HG02870 (cell line): Measurements from ENCODE around the gene SCAF8.
"Not testable (repeated sequence)": the region's sequence is repeated elsewhere in the genome, so short reads cannot be mapped to it uniquely, and the experiment has no call there.

Experiments
- ATAC-seq: cut with Tn5 transposase; IDR thresholded peaks from one replicate; pipeline ENCODE4 v1.9.1; 2021; ENCODE audit warnings: mild to moderate bottlenecking, moderate library complexity; ENCODE audit not compliant: unreplicated experiment

The SCAF8 gene, protein sequence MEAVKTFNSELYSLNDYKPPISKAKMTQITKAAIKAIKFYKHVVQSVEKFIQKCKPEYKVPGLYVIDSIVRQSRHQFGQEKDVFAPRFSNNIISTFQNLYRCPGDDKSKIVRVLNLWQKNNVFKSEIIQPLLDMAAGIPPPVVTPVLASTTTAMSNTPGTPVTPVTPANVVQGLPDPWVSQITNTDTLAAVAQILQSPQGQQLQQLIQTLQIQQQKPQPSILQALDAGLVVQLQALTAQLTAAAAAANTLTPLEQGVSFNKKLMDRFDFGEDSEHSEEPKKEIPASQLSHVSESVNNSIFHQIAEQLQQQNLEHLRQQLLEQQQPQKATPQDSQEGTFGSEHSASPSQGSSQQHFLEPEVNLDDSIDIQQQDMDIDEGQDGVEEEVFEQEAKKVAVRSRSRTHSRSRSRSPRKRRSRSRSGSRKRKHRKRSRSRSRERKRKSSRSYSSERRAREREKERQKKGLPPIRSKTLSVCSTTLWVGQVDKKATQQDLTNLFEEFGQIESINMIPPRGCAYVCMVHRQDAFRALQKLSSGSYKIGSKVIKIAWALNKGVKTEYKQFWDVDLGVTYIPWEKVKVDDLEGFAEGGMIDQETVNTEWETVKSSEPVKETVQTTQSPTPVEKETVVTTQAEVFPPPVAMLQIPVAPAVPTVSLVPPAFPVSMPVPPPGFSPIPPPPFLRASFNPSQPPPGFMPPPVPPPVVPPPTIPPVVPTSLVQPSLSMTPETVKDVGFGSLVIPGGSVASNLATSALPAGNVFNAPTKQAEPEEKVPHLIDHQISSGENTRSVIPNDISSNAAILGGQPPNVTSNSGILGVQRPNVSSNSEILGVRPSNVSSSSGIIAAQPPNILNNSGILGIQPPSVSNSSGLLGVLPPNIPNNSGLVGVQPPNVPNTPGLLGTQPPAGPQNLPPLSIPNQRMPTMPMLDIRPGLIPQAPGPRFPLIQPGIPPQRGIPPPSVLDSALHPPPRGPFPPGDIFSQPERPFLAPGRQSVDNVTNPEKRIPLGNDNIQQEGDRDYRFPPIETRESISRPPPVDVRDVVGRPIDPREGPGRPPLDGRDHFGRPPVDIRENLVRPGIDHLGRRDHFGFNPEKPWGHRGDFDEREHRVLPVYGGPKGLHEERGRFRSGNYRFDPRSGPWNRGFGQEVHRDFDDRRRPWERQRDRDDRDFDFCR (N-terminal part only)

DNA sequence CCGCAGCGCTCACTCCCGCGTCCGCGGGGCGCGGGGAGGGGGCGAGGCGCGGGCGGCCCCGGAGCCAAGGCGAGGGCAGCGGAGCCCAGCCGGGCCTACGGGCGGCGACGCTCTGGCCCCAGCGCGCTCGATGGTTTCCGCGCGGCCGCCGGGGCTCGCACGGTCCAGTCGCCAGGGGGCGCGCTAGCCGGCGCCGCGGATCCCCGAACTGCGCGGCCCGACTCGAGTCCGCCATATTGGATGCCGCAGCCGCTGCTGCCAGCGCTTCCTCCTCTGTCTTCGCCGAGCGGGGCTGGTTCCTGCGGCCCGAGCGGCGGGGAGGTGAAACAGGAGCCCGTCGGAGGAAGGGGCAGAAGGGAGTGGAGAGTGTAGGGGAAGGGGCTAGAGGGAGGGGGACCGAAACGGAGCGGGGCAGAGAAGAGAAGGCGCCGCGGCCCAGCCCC is at the start of gene SCAF8:
SCAF8 (plus strand) TSS at position 234 of the 443 bp plus-strand sequence. CDS start 485 bp downstream, outside the sequence.
- ATAC-seq = peak; percentile 66

DNA sequence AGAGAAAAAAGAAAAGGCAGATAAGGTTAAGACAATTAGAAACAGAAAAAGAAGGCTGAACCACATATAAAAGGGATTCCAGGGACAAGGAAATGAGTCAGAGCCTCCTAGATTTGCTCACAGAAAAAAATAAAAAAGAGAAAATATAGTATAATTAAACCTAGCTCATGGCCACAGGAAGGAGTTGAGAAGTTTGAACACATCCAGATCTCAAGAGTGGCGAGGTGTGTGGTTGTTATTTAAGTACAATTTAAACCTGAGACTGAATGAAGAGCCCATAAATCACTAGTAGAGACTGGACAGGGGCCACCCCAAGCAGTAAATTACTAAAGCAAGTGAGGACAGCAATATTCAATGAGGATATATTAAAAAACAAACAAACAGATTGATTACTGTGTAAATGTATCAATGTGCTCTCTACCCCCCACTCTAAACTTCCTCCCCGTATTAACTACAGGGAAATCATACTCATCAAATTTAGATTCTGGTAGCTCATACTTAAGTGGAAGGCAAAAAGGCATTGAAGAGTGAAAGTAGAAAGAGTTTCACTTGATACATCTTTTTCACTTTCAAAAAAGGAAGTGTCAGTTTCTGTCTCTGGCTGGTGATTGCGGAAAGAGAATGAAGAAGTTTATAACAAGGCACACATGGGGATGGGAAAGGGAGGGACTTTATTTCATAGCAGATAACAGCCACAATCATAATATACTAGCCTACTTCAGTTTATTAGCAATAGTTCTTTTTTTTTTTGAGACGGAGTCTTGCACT is 49.3 kb upstream of the SCAF8 start:
- peak; percentile 96 for ATAC-seq

DNA sequence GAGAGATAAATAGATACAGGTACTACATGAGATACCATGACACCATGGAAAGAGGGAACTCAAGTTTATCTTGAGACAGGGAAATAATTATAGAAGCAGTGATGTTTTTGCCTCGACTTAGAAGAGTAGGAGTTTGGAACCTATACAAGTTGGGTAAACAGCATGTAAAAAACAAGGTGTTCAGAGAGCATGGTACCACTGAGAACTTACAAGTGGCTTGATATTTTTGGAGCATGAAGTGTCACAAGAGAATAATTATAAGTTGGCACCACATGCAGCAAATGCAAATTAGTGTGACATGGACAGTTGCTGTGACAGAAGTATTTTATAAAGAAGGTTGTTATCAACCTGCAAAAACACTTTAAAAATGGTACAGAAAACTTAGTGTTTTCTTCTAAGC is 47.1 kb upstream of the SCAF8 start:
- ATAC-seq = no peak

DNA sequence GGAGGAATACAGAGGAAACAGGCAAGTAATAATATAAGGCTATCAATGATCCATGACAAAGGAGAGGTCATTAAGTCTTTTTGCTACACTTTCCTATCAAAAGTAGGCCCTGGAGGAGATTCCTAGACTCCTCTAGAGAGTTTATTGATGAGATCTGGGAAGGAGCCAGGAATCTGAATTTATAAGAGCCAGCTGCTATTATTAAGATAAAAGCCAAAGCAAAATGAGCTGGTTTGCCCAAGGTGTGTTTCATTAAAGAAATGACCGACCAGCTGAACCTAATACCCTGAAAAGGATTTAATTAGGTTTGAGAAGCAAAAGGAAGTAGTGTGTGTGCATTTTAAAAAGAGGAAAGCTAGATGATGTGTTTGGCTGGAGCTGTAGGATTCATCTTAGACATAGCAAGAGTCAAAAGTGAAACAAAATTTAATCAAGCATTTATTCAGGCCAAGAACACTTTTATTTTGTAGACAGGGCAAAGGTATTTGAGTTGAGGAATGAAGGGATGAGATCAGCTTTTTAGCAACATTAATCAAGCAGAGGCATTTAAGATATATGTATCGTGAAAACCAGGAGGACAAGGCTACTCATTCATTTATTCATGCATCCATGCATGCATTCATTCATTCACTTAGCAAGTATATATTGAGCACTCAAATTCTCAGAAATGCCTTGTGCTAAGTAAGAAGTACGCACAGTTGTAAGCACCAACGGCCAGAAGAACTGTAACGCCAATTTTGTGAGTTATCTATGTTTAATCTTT is 43.5 kb upstream of the SCAF8 start:
- no peak for ATAC-seq

DNA sequence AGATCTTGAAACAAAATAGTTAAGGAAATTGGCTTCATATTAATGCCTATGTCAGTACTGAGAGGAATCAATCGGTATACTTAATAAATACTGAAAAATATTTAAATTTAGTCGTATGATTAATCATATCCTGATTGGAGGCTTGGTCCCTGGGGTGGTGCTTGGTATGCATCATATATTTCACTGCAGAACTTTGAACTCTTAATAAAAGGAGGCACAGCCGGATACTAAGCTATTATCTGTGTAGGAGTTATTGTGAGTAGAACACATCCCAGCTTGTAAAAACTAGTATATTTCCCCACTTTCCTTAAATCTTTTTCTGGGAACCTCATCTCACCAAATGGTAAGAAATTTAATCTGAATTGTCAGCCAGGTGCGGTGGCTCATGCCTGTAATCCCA is 42.4 kb upstream of the SCAF8 start:
- no peak for ATAC-seq

DNA sequence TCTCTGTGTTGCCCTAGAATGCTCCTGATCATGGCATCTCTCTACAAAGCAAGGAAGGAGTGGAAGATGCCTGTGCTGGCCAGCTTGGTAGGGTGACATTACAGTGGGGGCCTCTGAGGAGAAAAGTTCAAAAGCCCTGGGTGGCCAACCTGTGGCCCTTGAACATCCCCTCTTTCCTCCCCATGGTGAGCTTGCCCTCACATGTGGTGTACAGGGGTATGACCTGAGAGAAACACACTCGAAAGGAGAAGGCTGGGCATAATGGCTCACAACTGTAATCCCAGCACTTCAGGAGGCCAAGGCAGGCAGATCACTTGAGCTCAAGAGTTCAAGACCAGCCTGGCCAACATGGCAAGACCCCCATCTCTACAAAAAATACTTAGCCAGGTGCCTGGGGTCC is 36.6 kb upstream of the SCAF8 start:
- ATAC-seq = no peak

DNA sequence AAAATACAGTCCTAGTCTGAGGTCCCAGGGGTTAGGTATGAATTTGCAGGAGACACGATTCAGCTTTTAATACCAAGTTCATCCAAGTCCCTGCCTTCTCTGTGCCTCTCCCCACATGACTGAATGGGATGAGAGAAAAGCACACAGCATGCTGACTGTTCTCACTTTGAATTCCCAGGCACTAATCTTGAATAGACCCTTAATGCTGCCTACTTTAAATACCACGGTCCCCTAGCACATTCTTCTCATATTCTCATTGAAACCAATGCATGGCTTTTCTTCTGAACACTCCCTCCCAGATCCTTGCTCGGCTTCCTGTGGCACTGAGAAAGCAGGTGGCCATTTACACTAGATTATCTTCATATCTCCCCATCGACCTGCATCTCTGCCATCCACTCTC is 30.1 kb upstream of the SCAF8 start:
- ATAC-seq = no peak

DNA sequence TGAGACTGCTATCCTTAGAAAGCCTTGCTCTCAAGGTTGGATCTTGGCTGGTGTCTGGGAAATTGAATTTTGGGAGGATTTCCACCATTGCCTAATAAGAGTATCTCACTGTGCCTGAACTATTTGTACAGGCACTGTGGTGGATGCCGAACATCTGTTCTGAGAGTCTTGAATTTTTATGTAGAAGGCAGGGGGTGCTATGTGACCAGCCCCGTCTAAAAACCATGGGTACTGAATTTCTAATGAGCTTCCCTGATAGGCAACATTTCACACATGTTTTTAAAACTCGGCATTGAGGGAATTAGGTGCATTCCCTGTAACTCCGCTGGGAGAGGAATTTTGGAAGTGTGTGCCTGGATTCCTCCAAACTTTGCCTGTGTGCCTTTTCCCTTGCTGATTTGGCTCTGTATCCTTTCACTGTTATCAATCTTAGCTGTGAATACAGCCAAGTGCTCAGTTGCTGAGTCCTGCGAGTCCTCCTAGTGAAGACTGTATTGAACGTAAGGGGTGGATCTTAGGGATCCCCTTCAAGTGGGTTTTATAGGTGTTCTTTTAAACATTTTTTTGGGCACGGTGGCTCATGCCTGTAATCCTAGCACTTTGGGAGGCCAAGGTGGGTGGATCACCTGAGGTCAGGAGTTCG is 27.6 kb upstream of the SCAF8 start:
- ATAC-seq = no peak

DNA sequence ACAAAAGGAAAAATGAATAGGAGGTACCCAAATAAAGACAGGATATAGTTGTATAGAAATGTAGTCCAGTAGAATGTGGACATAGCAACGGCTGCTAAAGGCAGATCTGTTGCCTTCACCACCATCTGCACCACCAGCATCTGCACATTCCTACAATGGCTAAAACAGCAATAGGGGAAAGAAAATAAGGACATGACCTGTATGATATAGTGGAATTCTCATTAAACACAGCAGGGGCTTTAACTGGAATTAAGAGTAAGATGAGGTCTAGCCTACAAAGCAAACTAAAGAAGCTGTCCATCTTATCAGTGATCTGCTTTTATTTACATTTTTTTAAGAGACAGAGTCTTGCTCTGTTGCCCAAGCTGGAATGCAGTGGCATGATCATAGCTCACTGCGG is 26.8 kb upstream of the SCAF8 start:
- ATAC-seq = no peak

DNA sequence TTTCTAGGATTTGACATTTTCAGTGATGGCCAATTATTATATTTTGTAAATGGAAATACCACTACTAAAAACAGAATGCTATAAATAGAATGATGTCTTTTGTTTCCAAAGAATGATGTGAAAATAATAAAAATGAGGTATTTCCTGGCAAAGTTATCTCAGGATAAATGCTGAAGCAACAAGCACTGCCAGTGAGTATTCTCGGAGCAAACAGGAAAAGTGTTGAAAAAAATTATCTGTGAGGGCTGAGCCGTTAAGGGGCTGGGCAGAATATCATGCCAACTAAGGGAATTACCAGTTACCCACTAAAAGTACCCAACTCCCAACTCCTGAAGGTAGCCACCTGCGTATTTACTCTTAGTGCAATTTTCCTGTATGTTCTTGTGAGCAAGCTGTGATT is 23.6 kb upstream of the SCAF8 start:
- no peak for ATAC-seq

DNA sequence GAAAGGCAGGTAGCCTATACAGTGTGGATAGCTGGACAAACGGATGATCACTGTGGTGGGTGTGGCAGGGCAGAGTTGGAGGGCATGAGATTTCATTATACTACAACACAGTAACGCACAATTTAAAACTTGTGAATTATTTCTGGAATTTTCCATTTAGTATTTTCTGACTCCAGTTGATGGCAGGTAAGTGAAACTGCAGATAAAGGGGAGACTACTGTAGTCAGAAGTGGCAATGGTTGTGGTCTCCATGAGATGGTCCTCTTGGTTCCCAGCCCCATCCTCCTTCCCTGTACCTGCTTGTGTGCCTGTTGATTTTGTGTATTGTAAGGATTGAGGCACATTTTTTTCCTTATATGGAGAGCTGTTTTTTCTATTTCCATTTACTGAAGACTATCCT is 22.5 kb upstream of the SCAF8 start:
- no peak for ATAC-seq

DNA sequence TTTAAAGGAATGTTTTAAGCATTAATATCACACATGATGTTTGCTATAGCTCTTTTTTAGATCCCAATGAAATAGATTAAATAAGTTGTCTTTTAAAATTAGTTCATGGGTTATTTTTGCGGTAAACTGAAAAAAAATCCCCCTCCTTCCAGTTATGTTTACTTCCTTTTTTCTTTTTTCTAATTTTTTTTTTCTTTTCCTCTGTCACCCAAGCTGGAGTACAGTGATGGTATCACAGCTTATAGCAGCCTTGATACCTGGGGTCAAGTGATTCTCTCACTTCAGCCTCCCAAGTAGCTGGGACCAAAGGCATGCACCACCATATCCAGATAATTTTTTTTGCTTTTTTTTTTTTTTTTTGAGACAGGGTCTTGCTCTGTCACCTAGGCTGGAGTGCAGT is 17.8 kb upstream of the SCAF8 start:
- no peak for ATAC-seq

DNA sequence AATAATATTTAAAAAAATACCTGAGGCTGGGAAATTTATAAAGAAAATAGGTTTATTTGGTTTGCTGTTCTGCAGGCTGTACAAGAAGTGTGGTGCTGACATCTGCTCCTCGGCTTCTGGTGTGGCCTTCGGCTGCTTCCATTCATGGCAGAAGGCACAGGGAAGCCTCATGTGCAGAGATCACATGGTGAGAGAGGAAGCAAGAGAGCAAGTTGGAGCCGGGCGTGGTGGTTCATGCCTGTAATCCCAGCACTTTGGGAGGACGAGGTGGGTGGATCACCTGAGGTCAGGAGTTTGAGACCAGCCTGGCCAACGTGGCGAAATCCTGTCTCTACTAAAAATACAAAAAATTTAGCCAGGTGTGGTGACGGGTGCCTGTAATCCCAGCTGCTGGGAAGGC is 16.9 kb upstream of the SCAF8 start:
- not testable (repeated sequence) for ATAC-seq

DNA sequence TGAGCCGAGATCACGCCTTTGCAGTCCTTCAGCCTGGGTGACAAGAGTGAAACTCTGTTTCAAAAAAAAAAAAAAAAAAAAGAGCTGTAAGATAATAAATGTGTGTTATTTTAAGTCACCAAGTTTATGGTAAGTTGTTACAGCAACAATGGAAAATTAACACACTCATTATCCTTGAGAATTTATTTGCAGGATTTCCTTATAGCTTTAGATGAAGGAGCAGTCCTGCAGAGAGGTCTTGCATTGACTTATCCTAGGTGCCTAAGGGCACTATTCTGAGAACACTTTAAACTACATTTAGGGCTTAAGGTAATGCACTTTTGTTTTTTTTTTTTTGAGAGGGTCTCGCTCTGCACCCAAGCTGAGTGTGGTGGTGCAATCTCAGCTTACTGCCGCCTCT is 13.8 kb upstream of the SCAF8 start:
- ATAC-seq = no peak

DNA sequence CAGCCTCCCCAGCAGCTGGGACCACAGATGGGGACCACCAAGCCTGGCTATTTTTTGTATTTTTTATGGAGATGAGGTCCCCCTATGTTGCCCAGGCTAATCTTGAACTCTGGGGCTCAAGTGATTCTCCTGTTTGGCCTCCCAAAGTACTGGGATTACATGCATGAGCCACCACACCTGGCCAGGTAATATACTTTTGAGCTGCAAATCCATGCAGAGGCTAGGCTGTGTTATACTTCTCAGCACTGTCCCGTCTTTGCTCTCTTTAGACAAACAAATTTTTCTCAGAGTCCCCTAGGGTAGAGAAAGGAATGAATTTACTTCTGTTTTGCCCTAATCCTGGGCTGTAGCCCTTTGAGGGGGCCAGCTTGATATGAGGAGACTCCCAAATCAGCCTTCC is 13.4 kb upstream of the SCAF8 start:
- no peak for ATAC-seq

DNA sequence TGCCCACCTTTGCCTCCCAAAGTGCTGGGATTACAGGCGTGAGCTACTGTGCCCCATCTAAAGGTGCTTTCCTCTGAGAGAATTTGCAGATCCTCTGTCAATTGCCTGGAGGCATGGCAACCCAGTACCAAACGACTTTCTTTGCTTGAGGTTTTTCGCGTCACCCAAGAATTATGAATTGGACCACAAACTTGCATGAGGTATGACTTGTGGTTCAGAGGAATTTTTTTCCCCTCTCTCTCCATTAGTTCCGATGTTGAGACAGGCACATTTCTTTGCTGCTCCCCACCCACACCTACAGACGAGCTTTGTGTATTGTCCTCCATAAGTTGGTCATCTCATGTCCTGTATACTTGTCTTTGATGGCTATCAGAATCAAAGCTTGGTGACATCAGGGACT is 11.8 kb upstream of the SCAF8 start:
- ATAC-seq = no peak

DNA sequence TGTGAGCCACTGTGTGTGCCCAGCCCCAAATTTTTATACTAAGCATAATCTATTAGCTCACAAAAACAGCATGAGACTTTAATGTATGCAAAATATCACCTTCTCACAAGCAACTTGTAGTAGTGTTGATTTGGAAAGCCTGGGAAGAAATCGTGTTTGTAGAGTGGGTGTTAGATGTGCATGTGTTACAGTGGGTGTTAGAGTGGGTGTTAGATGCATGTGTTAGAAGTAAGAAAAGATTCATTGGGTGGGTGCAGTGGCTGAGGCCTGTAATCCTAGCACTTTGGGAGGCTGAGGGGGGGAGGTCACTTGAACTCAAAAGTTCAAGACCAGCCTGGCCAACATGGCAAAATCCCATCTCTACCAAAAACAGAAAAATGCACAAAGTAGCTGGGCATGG is 6.3 kb upstream of the SCAF8 start:
- no peak for ATAC-seq

DNA sequence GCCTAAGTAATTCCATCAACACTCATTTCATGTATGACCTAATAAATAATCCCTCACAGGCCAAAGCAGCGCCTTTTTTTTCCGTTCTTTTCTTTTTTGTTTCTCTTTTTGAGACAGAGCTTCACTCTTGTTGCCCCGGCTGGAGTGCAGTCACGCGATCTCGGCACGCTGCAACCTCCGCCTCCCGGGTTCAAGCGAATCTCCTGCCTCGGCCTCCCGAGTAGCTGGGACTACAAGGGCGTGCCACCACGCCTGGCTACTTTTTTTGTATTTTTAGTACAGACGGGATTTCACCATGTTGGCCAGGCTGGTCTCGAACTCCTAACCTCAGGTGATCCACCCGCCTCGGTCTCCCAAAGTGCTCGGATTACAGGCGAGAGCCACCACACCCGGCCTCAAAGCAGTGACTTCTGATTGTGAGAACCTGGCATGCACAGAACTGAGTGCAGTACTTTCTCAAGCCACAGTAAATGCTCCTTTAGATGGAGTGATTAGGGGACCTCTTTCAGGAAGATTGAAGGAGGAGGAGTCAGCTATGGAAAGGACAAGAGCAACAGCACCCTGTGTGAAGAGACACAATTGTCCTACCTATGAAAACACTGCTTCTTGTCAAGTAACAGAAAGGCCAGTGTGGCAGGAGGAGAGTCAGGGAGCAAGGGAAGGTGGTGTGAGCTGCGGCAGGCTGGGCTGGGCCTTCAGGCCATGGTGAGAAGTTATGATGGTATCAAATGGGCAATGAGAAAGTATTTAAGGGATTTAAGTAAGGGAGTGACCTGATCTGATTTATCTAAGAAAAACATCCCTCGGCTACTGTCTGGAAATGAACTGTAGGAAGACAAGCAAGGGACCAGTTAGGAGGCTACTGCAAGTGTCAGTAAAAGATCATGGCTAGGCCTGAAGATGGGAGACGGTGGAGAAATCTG is 1.7 kb upstream of the SCAF8 start:
- ATAC-seq = no peak
